H9 (cell line): ENCODE measurements around the gene GABPB2. TPM values are rescaled to one million over a fixed set of nuclear protein-coding genes. Genes with fewer than 3 reads are reported as not detected.
A peak's percentile ranks its signal among the peaks of the same experiment; 100 is the strongest.

Experiments
- DNase-seq: peaks from one replicate; pipeline ENCODE4 v3.0.0-alpha.2; 2017
- H2AFZ ChIP-seq: one replicate; pipeline ENCODE4 v1.6.1; 2013; ENCODE audit warnings: mild to moderate bottlenecking, low read length, control low read depth, moderate library complexity
- H2AK5ac ChIP-seq: 2 replicates; pipeline ENCODE4 v1.6.1; 2013; ENCODE audit warnings: low read length, control low read depth, mixed read lengths; ENCODE audit not compliant: insufficient read length
- H2BK120ac ChIP-seq: one replicate; pipeline ENCODE4 v1.6.1; 2013; ENCODE audit warnings: low read depth, mild to moderate bottlenecking, low read length, control low read depth, inconsistent platforms; ENCODE audit not compliant: poor library complexity, severe bottlenecking
- H2BK12ac ChIP-seq: 2 replicates; pipeline ENCODE4 v1.6.1; 2013; ENCODE audit warnings: low read length, control low read depth, mixed read lengths, low read depth; ENCODE audit not compliant: insufficient read length
- H2BK15ac ChIP-seq: 2 replicates; pipeline ENCODE4 v1.6.1; 2013; ENCODE audit warnings: low read depth, low read length, control low read depth
- H2BK20ac ChIP-seq: one replicate; pipeline ENCODE4 v1.6.1; 2013; ENCODE audit warnings: low read depth, mild to moderate bottlenecking, low read length, control low read depth, inconsistent platforms; ENCODE audit not compliant: poor library complexity, severe bottlenecking
- H2BK5ac ChIP-seq: 2 replicates; pipeline ENCODE4 v1.6.1; 2013; ENCODE audit warnings: low read length, control low read depth, mixed read lengths; ENCODE audit not compliant: insufficient read length
- H3K14ac ChIP-seq: 2 replicates; pipeline ENCODE4 v1.6.1; 2013; ENCODE audit warnings: low read length, control low read depth; ENCODE audit not compliant: insufficient read depth
- H3K18ac ChIP-seq: 2 replicates; pipeline ENCODE4 v1.6.1; 2013; ENCODE audit warnings: low read depth, mild to moderate bottlenecking, mixed read lengths, low read length, control low read depth; ENCODE audit not compliant: insufficient read length
- H3K23ac ChIP-seq: 2 replicates; pipeline ENCODE4 v1.6.1; 2013; ENCODE audit warnings: low read length, control low read depth, mixed read lengths, low read depth; ENCODE audit not compliant: insufficient read length
- H3K23me2 ChIP-seq: 2 replicates; pipeline ENCODE4 v1.6.1; 2013; ENCODE audit warnings: low read depth, mild to moderate bottlenecking, mixed read lengths, low read length, control low read depth; ENCODE audit not compliant: insufficient read length, poor library complexity, severe bottlenecking
- H3K27ac ChIP-seq: 2 replicates; pipeline ENCODE4 v1.5.1; 2013; ENCODE audit warnings: low read length, control low read depth, mixed read lengths, low read depth; ENCODE audit not compliant: insufficient read length
- H3K27me3 ChIP-seq: 2 replicates; pipeline ENCODE4 v1.6.1; 2013; ENCODE audit warnings: low read length, control low read depth, inconsistent platforms; ENCODE audit not compliant: insufficient read depth
- H3K4ac ChIP-seq: 2 replicates; pipeline ENCODE4 v1.6.1; 2013; ENCODE audit warnings: low read depth, mild to moderate bottlenecking, control low read depth, inconsistent platforms, low read length, moderate library complexity
- H3K4me1 ChIP-seq: 2 replicates; pipeline ENCODE4 v1.6.1; 2013; ENCODE audit warnings: low read length, control low read depth, inconsistent platforms; ENCODE audit not compliant: insufficient read depth
- H3K4me2 ChIP-seq: 2 replicates; pipeline ENCODE4 v1.6.1; 2013; ENCODE audit warnings: low read length, control low read depth, mixed read lengths; ENCODE audit not compliant: insufficient read length, insufficient read depth
- H3K56ac ChIP-seq: 2 replicates; pipeline ENCODE4 v1.6.1; 2013; ENCODE audit warnings: low read depth, mild to moderate bottlenecking, mixed read lengths, low read length, control low read depth; ENCODE audit not compliant: insufficient read length
- H3K79me1 ChIP-seq: 2 replicates; pipeline ENCODE4 v1.6.1; 2013; ENCODE audit warnings: low read depth, mild to moderate bottlenecking, moderate library complexity, low read length, control low read depth, inconsistent platforms; ENCODE audit not compliant: insufficient read depth, poor library complexity, severe bottlenecking
- H3K79me2 ChIP-seq: 2 replicates; pipeline ENCODE4 v1.6.1; 2013; ENCODE audit warnings: low read length, control low read depth, inconsistent platforms; ENCODE audit not compliant: insufficient read depth
- H3K9ac ChIP-seq: 2 replicates; pipeline ENCODE4 v1.6.1; 2013; ENCODE audit warnings: low read length, control low read depth, mixed read lengths; ENCODE audit not compliant: insufficient read length; ENCODE audit errors: extremely low read depth
- H3K9me3 ChIP-seq: one replicate; pipeline ENCODE4 v1.6.1; 2013; ENCODE audit warnings: low read depth, low read length, inconsistent platforms; ENCODE audit not compliant: control insufficient read depth
- H3T11ph ChIP-seq: one replicate; pipeline ENCODE4 v1.6.1; 2013; ENCODE audit warnings: mild to moderate bottlenecking, low read length, control low read depth, inconsistent platforms
- H4K20me1 ChIP-seq: one replicate; pipeline ENCODE4 v1.6.1; 2013; ENCODE audit not compliant: control insufficient read depth, insufficient read length, insufficient read depth
- H4K5ac ChIP-seq: 2 replicates; pipeline ENCODE4 v1.6.1; 2013; ENCODE audit warnings: low read depth, mild to moderate bottlenecking, mixed read lengths, low read length, control low read depth; ENCODE audit not compliant: insufficient read length
- H4K8ac ChIP-seq: replicated peaks from 2 replicates; pipeline ENCODE4 v1.6.1; 2013; ENCODE audit warnings: low read length, control low read depth, mixed read lengths, low read depth; ENCODE audit not compliant: insufficient read length
- H4K91ac ChIP-seq: 2 replicates; pipeline ENCODE4 v1.6.1; 2013; ENCODE audit warnings: low read depth, mild to moderate bottlenecking, moderate library complexity, mixed read lengths, low read length, control low read depth; ENCODE audit not compliant: insufficient read length
- H3K27ac Mint-ChIP-seq, 3 experiments: 2 replicates in 2 of 3; 3 replicates in 1 of 3; pipeline ENCODE4 v1.8.0; 2020 to 2021; ENCODE audit warnings: mixed read lengths in 3 of 3, mild to moderate bottlenecking in 1 of 3, moderate library complexity in 1 of 3
- H3K27me3 Mint-ChIP-seq: 2 replicates; pipeline ENCODE4 v1.8.0; 2021; ENCODE audit warnings: low read depth, mild to moderate bottlenecking, moderate library complexity, mixed read lengths
- H3K36me3 Mint-ChIP-seq, 3 experiments: 2 replicates in 2 of 3; 3 replicates in 1 of 3; pipeline ENCODE4 v1.8.0; 2020 to 2021; ENCODE audit warnings: low read depth in 3 of 3, mixed read lengths in 3 of 3; ENCODE audit not compliant: insufficient read depth in 1 of 3
- H3K4me1 Mint-ChIP-seq, 2 experiments: 2 replicates each; pipeline ENCODE4 v1.8.0; 2020; ENCODE audit warnings: mixed read lengths in 2 of 2
- H3K4me3 Mint-ChIP-seq, 2 experiments: 2 replicates in 1 of 2; 3 replicates in 1 of 2; pipeline ENCODE4 v1.8.0; 2020 to 2021; ENCODE audit warnings: mild to moderate bottlenecking in 2 of 2, mixed read lengths in 2 of 2, moderate library complexity in 1 of 2
- H3K9me3 Mint-ChIP-seq, 2 experiments: 2 replicates in 1 of 2; 3 replicates in 1 of 2; pipeline ENCODE4 v1.8.0; 2020; ENCODE audit warnings: mild to moderate bottlenecking in 2 of 2, mixed read lengths in 2 of 2, moderate library complexity in 1 of 2
- WGBS: extraction: QIAGEN DNeasy Blood & Tissue Kit; methylation state at CpG from one replicate; pipeline ENCODE4 v1.1.7; 2013; ENCODE audit warnings: missing lambda C conversion rate, low lambda C conversion rate, mixed read lengths; ENCODE audit not compliant: insufficient read length; ENCODE audit errors: extremely low coverage; 5-methylcytosine and 5-hydroxymethylcytosine counted together
- total RNA-seq: library from RNA; stranded (reverse); gene quantifications from 2 replicates; pipeline ENCODE4 v1.2.1, GENCODE V29; 2021
- TF ChIP-seq, protein P1 (sequence below): fragments of 200-600 bp; sonication (generic); conservative IDR thresholded peaks from 3 replicates; pipeline ENCODE4 v1.8.0; 2021; ENCODE audit warnings: antibody characterized with exemption, mild to moderate bottlenecking

The GABPB2 gene
- total RNA-seq, 1 experiment from 2014 or later = 4.1 TPM

DNA sequence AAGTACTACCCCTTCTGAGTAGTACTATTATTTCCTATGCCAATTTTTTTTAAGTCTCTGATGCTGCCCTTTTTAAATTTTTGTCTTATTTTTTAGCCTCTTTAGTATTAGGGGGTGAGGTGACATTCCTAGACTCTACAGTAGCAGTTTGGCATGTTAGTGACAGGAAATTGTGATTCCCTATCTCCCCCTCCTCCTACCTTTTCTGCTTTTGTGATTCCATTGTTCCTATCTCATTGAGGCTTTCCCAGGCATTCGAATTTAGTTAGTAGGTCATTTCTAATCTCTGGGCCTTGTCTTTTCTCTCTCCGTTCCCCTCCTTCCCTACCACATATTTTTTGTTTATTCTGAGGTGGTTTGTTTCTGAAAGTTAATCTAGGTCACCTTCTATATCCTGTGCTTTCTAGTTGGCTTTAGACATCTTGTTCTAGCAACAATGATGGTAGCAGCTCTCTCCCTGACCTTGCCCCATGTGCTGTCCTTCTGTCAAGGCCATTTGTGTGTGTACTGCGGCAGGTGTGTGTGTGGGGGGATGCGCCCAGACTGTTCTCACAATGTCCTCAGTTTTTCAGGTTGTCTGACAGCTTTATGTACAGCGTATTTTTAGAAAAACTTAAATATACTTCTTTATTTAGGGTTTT lies 54.3 kb downstream of the GABPB2 start:
- peaks cover 12 to 15% of the 10 kb centered on the region in 2 experiments for H3K4me1 Mint-ChIP-seq
- H3K18ac ChIP-seq = no peak overlapping the region
- whole genome bisulfite sequencing = no CpG with 5 or more reads among the region's 5 CpGs
- no peak overlapping the region for H2BK20ac ChIP-seq
- H3K27ac Mint-ChIP-seq = peak overlapping the region in 1 of 3 experiments; percentile 1; a peak in 1 of 7 replicates
- H3T11ph ChIP-seq = no peak overlapping the region
- H3K9me3 Mint-ChIP-seq = no peaks in the 10 kb centered on the region
- H3K4ac ChIP-seq = no peak overlapping the region
- TF ChIP-seq, protein P1, sequence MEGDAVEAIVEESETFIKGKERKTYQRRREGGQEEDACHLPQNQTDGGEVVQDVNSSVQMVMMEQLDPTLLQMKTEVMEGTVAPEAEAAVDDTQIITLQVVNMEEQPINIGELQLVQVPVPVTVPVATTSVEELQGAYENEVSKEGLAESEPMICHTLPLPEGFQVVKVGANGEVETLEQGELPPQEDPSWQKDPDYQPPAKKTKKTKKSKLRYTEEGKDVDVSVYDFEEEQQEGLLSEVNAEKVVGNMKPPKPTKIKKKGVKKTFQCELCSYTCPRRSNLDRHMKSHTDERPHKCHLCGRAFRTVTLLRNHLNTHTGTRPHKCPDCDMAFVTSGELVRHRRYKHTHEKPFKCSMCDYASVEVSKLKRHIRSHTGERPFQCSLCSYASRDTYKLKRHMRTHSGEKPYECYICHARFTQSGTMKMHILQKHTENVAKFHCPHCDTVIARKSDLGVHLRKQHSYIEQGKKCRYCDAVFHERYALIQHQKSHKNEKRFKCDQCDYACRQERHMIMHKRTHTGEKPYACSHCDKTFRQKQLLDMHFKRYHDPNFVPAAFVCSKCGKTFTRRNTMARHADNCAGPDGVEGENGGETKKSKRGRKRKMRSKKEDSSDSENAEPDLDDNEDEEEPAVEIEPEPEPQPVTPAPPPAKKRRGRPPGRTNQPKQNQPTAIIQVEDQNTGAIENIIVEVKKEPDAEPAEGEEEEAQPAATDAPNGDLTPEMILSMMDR = no peak
- no peaks in the 10 kb centered on the region for H4K20me1 ChIP-seq
- no peak overlapping the region for H3K27ac ChIP-seq
- no peak for DNase-seq
- no peaks in the 10 kb centered on the region for H3K79me2 ChIP-seq
- no peak overlapping the region for H3K9ac ChIP-seq
- no peak overlapping the region for H3K23ac ChIP-seq
- H3K23me2 ChIP-seq = no peaks in the 10 kb centered on the region
- H3K27me3 Mint-ChIP-seq = no peaks in the 10 kb centered on the region
- H2AFZ ChIP-seq = no peak overlapping the region
- no peak overlapping the region for H2BK120ac ChIP-seq
- no peak overlapping the region for H4K5ac ChIP-seq
- H2BK5ac ChIP-seq = no peak overlapping the region
- no peak overlapping the region for H3K14ac ChIP-seq
- H3K9me3 ChIP-seq = no peaks in the 10 kb centered on the region
- no peaks in the 10 kb centered on the region for H3K27me3 ChIP-seq
- no peak overlapping the region for H3K4me3 Mint-ChIP-seq
- no peaks in the 10 kb centered on the region; the same call in 1 of the 2 replicates for H3K4me1 ChIP-seq
- no peak overlapping the region for H4K8ac ChIP-seq
- H3K56ac ChIP-seq = no peak overlapping the region
- no peak overlapping the region for H2AK5ac ChIP-seq
- no peak overlapping the region for H4K91ac ChIP-seq
- H2BK12ac ChIP-seq = no peak overlapping the region
- H3K36me3 Mint-ChIP-seq = no peaks in the 10 kb centered on the region
- no peaks in the 10 kb centered on the region for H3K79me1 ChIP-seq
- no peak overlapping the region for H3K4me2 ChIP-seq
- no peak overlapping the region for H2BK15ac ChIP-seq
